ENCODE results near the gene SEMA3B. TPM values are rescaled to one million over a fixed set of nuclear protein-coding genes. Genes with fewer than 3 reads are reported as not detected.

Gene SEMA3B
- total RNA-seq, 1 experiment from 2014 or later = 7.3 TPM

DNA sequence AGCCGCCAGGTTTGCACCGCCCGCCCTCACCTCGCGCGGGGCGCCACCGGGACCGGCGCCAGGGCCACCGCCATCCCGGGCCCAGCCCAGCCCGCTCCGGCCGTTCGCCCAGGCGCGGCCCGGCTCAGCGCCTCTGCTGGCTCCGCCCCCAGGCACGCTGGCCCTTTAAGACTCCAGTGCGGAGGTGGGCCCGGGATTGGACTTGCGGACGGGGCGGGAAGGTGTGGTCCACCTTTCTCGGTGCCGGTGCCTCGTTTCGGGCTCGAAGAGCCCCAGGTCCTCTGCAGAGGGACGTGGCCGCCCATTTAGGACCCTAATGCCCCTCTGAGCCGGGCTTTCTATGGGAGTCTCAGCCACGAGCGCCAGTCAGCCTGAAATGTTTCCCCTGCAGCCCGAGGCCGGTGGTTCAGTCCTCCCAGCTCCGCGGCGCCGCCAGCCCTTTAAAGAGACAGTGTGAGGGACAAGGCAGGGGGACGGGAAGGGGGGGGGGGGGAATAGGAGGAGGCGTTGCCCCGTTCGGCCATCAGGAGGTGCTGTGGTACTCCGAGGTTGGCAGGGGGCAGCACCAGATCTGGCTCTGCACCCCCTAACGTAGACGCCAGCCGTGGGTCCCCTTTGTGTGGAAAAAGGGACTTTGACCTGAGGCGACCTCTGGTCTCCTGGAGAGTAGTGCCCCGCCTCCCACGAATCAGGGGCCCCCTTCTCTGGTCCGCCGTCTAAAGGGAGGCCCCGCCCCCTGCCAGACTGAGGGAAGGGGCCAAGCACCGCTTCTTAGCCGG, 52.6 kb downstream of the SEMA3B start (continued):
- TF ChIP-seq, protein P1, sequence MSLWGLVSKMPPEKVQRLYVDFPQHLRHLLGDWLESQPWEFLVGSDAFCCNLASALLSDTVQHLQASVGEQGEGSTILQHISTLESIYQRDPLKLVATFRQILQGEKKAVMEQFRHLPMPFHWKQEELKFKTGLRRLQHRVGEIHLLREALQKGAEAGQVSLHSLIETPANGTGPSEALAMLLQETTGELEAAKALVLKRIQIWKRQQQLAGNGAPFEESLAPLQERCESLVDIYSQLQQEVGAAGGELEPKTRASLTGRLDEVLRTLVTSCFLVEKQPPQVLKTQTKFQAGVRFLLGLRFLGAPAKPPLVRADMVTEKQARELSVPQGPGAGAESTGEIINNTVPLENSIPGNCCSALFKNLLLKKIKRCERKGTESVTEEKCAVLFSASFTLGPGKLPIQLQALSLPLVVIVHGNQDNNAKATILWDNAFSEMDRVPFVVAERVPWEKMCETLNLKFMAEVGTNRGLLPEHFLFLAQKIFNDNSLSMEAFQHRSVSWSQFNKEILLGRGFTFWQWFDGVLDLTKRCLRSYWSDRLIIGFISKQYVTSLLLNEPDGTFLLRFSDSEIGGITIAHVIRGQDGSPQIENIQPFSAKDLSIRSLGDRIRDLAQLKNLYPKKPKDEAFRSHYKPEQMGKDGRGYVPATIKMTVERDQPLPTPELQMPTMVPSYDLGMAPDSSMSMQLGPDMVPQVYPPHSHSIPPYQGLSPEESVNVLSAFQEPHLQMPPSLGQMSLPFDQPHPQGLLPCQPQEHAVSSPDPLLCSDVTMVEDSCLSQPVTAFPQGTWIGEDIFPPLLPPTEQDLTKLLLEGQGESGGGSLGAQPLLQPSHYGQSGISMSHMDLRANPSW (CRISPR knock-in tag; conservative IDR thresholded peaks at IDR 0.05; ENCODE audit: low read depth) = no peak
- TF ChIP-seq HMGXB4 (CRISPR knock-in tag; IDR thresholded peaks at IDR 0.05) (peak; percentile 65; the same call in 1 of the 2 replicates), ZNF416 (CRISPR knock-in tag; IDR thresholded peaks at IDR 0.05) (no peak), ARID4B (CRISPR knock-in tag; IDR thresholded peaks at IDR 0.05; ENCODE audit: borderline replicate concordance) (no peak; the same call in 1 of the 2 replicates), SP1 (CRISPR knock-in tag; conservative IDR thresholded peaks at IDR 0.05) (peak; percentile 88), PREB (CRISPR knock-in tag; IDR thresholded peaks at IDR 0.05; ENCODE audit: borderline replicate concordance) (no peak), MLX (CRISPR knock-in tag; IDR thresholded peaks at IDR 0.05) (no peak), EMX1 (CRISPR knock-in tag; IDR thresholded peaks at IDR 0.05) (no peak), FOXP1 (CRISPR knock-in tag; IDR thresholded peaks at IDR 0.05; ENCODE audit: borderline replicate concordance) (peak; percentile 15; the same call in 1 of the 2 replicates), IRF2 (CRISPR knock-in tag; IDR thresholded peaks at IDR 0.05; ENCODE audit: borderline replicate concordance, low read depth) (no peak), ZNF138 (CRISPR knock-in tag; conservative IDR thresholded peaks at IDR 0.05) (no peak), TEAD4 (CRISPR knock-in tag; IDR thresholded peaks at IDR 0.05) (no peak), ETV6 (CRISPR knock-in tag; IDR thresholded peaks at IDR 0.05) (no peak; the same call in 1 of the 2 replicates), TP53 (CRISPR knock-in tag; IDR thresholded peaks at IDR 0.05) (no peak), CTCF (IDR thresholded peaks at IDR 0.05) (peak; percentile 56; the same call in 1 of the 2 replicates), OVOL2 (CRISPR knock-in tag; IDR thresholded peaks at IDR 0.05; ENCODE audit: borderline replicate concordance) (no peak)
- TF ChIP-seq, protein P2, sequence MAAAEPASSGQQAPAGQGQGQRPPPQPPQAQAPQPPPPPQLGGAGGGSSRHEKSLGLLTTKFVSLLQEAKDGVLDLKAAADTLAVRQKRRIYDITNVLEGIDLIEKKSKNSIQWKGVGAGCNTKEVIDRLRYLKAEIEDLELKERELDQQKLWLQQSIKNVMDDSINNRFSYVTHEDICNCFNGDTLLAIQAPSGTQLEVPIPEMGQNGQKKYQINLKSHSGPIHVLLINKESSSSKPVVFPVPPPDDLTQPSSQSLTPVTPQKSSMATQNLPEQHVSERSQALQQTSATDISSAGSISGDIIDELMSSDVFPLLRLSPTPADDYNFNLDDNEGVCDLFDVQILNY (CRISPR knock-in tag; IDR thresholded peaks at IDR 0.05) = no peak; the same call in 1 of the 2 replicates
- TF ChIP-seq, protein P3, sequence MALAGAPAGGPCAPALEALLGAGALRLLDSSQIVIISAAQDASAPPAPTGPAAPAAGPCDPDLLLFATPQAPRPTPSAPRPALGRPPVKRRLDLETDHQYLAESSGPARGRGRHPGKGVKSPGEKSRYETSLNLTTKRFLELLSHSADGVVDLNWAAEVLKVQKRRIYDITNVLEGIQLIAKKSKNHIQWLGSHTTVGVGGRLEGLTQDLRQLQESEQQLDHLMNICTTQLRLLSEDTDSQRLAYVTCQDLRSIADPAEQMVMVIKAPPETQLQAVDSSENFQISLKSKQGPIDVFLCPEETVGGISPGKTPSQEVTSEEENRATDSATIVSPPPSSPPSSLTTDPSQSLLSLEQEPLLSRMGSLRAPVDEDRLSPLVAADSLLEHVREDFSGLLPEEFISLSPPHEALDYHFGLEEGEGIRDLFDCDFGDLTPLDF (CRISPR knock-in tag; IDR thresholded peaks at IDR 0.05) = no peak
- TF ChIP-seq, protein P4, sequence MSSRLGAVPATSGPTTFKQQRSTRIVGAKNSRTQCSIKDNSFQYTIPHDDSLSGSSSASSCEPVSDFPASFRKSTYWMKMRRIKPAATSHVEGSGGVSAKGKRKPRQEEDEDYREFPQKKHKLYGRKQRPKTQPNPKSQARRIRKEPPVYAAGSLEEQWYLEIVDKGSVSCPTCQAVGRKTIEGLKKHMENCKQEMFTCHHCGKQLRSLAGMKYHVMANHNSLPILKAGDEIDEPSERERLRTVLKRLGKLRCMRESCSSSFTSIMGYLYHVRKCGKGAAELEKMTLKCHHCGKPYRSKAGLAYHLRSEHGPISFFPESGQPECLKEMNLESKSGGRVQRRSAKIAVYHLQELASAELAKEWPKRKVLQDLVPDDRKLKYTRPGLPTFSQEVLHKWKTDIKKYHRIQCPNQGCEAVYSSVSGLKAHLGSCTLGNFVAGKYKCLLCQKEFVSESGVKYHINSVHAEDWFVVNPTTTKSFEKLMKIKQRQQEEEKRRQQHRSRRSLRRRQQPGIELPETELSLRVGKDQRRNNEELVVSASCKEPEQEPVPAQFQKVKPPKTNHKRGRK (CRISPR knock-in tag; IDR thresholded peaks at IDR 0.05; ENCODE audit: borderline replicate concordance) = no peak
